A172 (cell line): Measurements from ENCODE around the gene MAGEH1. TPM values are rescaled to one million over a fixed set of nuclear protein-coding genes. Genes with fewer than 3 reads are reported as not detected.

Experiments
- DNase-seq: peaks from one replicate; pipeline ENCODE4 v3.0.0-alpha.2; 2015; ENCODE audit warnings: low spot score
- total RNA-seq: library from RNA; depleted of rRNA; stranded (reverse); fragments of >200 nt; shearing (Covaris generic); gene quantifications from 2 replicates; pipeline ENCODE4 v1.2.3, GENCODE V29; 2014; rRNA removed

The MAGEH1 gene
- total RNA-seq, 1 experiment from 2014 or later: 10.9 TPM

DNA sequence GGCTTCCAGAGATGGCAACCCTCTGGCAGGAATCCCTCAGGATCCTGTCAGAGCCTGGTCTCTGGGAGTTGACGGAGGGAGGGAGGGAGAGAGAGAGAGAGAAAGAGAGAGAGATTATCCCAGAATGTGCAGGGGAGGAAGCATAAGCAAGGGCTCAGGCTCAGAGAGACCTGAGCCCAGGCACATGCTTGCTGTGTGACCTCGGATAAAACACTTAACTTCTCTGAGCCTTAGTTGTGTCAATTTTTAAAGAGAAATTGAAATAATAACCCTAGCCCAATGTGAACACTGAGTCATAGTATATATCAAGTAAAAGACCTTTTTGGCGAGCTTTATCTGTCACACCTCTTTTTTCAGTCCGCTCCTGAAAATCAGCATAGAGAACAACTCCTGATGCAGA, 38.2 kb downstream of the MAGEH1 start:
- DNase-seq: no peak

DNA sequence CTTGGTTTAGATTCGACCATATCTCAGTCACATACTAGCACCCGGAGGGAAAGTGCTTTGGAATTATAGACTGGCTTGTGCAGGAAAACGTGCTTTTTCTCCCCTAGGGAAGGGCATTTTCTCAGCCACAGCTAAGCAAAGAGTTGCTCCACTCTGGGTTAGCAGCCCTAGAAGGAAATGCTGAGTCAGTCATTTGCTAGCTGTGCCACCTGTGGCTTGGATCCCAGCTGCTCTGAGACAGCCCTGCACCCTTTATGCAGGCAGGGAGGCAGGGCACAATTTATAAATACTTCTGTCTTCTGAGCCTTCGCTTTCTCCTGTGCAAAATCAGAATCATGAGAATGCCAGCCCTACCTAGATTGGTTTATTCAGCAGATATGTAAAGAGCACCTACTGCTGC, 39.0 kb downstream of the MAGEH1 start:
- no peak for DNase-seq

Other genes with a start within 250 kb of the MAGEH1 start
- 3.0 and 8.1 TPM in 2 replicates for gene PAGE5, start 231.8 kb upstream of the MAGEH1 start, total RNA-seq
- not detected in 2 replicates for gene PAGE3, start 187.2 kb upstream of the MAGEH1 start, total RNA-seq
- 0.21 and 0.50 TPM in 2 replicates for gene USP51, start 37.7 kb downstream of the MAGEH1 start, total RNA-seq
- gene FOXR2, start 171.3 kb downstream of the MAGEH1 start, total RNA-seq: 0.07 TPM in 1 of 2 replicates, not detected in the other